Epidermal melanocyte (primary cell): ENCODE data around the gene WDR90.

ENCODE experiments used
- DNase-seq: peaks from one replicate; pipeline ENCODE4 v3.0.0; 2011; ENCODE audit warnings: low spot score; ENCODE audit not compliant: insufficient read length

The WDR90 gene

DNA sequence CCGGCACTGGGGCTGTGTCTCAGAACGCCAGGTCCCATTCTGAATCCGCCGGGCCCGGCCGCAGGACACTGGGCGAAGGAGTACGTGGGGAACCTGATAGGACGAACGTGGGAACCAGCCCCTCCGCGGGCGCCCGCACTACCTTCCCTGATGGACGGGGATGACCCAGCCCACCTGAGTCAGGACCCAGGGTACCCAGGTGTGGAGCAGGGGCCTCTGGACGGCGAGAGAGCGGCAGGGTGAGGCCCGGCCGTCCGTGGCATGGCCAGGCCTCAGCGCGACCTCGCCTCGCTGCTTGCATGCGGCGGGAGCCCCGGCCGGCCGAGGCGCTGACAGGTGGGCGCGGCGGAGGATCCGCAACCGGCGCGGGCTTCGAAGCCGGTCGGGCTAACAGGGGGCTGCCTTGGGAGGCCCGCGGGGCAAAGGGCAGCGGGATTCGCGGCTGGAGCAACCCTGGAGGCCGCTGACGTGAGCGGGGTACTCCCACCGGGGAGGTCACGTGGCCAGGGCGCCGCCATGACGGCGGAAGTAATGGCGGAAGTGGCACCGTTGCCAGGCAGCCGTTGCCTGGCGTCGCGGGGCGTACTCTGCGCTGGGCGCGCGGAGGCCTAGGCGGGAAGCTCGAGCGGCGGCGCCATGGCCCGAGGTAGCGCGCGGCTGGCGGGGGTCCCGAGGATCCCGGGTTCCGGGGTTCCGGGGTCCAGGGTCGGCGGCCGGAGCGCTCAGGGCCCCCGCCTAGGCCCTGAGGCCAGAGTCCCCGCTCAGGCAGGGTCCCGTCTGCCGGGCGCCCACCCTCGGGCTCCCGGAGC lies at the start of gene WDR90:
TSS of gene WDR90 (plus strand) at position 585 of the 809 bp plus-strand sequence. CDS start at position 637, 52 bp downstream.
- peak; percentile 100 for DNase-seq

DNA sequence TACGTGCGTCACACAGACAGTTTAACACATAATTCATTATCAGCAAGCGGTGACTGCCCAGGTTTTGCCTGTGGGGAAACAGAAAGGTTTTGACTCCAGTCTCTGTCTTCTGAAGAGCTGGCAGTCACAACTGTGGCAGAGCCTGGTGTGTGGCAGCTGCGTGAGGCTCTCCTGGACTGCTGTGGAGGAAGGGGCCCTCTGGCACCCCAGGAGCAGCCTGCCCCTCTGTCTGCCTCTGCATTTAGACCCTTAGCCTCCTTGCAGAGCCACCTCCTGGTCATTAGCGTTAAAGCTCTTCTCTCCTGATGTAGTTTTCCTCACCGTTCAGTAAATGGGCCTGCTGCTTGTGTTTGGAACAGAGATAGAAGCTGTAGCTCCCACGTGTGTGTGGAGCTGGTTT lies 48.4 kb upstream of the WDR90 start:
- DNase-seq = no peak

DNA sequence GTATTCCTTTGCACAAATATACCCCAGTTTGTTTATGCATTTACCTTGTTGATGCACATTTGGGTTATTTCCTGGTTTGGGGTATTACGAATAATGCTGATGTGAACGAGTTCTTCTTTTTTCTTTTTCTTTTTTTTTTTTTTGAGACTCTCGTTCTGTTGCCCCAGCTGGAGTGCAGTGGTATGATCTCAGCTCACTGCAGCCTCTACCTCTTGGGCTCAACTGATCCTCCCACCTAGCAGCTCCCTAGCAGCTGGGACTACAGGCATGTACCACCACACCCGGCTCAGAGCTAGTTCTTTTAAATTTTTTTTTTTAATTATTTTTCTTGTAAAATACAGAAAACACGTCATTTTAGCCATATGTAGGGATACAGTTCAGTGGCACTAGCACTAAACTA lies 45.2 kb upstream of the WDR90 start:
- DNase-seq = no peak

DNA sequence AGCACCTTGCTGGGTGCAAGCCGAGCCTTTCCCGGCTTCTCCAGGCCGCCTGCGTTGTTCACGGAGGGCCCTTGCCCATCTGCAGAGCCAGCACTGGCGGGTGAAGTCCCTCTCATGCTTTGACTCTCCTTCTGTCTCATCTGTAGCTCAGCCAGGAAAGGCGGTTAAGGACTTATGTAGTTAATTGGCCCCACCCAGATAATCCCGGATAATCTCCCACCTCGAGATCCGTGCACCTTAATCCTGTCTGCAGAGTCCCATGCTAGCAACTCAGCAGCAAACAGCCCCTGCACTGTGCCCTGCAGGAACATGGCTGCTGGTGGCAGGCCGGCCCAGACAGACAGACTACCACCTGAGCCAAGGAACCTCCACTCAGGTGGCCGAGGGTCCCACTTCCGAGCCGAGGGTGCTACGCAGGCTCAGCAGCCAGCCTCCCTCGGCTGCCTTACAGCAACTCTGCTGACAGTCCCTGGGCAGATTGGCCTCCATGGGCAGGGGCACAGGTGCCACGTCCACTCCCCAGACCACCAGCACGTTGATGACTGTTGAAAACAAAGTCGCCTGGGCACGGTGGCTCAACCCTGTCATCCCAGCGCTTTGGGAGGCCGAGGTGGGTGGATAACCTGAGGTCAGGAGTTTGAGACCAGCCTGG lies 42.4 kb upstream of the WDR90 start:
- DNase-seq = no peak

DNA sequence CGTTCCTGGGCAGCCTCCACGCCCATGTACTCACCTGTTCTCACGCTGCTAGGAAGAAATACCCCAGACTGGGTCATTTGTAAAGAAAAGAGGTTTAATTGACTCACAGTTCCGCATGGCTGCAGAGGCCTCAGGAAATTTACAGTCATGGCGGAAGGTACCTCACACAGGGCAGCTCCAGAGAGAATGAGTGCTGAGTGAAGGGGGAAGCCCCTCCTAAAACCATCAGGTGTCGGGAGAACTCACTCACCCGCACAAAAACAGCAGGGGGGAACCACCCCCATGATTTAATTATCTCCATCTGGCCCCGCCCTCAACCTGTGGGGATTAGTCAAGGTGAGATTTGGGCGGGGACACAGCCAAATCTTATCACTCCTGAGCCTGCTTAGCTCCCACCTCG lies 41.1 kb upstream of the WDR90 start:
- no peak for DNase-seq

DNA sequence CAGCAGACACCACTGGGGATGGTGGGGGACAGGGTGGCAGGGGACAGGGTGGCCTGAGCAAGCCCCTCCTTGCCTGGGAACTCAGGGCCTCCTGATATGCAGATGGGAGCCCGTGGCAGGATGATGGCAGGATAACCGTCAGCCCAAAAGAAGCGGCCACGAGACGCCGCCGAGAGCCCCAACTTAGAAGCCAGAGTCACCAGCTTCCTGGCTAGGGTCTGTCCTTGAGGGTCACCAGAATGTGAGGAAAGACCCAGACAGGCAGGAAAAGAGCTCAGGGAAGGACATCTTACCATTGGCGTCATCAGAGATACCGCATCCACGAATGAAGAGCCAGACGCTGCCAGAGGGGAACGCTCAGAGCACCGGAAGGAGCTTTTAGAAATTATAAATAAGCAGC lies 39.8 kb upstream of the WDR90 start:
- no peak for DNase-seq

DNA sequence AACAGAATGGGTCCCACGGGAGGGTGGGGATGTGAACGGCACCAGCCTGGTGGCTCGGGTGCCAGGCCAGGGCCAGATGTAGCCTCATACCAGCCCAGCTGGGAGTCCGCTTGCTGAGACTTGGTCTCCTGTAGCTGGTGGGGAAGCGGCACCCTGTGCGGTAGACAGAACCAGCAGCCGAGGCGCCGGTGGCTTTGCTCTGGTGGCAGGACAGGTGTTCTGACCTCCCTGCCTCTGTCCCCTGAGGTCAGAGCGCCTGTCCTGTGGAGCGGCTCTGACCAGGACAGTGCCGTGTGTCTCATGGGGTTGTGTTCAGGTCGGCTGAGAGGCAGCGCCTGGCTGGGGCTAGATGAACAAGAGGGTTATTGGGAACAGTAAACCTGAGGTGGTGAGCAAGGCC lies 39.2 kb upstream of the WDR90 start:
- DNase-seq = no peak

DNA sequence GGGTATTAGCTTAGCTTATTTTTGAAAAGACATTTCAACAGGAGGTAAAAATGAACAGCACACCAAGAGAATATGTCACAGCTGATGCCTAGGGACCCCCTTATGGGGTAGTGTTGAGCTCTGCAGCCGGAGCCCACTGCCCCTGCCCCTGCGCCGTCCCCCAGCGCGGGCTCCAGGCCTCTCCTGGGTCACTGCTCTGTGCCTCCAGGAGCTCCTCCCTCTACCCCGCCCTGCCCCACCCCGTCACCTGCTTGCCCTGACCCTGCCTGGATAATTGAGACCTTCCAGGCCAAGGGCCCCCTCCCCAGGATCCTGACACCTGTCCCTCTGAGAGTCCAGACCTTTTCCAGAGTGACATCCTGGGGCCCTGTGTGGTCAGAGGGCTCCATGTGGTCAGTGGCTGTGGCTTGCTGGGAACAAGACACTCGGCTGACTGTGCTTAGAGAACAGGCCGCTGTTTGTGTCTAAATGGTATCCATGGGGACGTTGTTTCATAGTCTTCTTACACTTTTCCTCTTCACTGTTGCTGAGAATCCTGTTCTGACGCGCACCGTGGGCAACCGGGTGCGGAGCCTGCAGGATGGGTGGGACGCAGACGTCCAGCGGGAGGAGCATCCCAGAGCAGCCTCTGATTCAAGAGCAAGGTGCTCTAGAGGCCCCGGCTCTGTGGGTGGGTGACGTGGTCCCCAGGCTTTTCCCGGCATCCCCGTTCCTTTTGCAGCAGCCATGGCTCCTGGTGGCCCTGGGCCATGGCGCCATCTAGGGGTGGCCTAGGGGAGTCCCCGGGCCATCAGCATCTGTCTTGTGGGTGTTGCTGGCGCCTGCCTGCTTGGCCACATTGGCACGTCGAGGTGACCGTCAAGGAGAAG lies 38.4 kb upstream of the WDR90 start:
- no peak for DNase-seq

DNA sequence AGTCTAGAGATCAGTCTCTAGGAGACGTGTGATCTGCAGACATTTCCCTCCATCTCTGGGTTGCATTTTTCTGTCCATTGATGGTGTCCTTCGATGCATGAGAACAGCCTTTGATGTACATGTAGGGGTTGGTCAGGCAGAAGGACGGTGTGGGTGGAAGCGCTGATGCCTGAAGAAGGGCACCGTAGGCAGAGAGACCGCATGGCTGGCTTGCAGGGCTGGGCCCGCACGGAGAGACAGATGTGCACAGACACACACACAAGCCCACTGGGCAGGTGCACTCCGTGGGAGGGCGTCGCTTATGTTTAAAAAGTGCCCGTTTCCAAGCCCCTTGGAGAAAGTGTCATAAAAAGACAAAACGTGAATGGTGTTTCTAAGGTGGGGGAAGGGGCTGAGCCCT lies 34.0 kb upstream of the WDR90 start:
- DNase-seq = no peak

DNA sequence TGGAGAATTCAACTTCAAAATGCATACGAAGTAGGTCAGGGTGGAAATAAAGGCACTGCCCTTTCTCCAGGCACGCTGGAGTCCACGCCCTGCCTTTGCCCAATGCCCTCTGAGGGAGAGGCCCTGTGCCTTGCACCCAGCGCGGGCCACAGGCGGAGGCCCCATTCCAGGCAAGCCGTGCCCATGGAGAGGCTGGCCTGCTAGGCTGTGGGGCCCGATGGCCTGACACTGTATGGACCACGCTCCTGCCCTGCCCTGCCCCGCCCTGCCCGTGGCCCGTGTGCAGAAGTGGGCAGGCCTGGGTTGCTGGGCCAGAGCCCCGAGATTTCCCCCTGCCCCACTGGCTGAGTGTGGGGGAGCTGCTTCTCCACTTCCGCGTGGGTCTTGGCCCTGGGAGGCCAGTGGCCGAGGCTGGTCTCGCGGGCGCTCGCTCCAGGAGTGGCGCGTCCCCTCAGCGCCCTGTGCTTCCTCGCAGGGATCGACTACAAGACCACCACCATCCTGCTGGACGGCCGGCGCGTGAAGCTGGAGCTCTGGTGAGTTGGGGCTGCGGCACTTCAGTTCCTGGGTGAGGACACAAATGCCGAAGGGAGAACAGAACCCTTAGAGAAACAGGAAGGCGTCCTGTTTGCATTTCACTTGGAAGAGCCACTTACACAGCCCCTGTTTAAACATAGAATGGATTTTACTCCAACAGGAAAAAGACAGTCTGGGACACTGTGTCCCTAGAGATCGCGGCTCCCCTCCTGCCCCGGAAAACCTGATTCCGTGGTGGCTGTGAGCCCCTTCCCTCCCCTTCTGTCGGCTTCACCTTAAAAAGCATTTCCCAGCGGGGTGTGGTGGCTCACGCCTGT lies 32.2 kb upstream of the WDR90 start:
- no peak for DNase-seq

DNA sequence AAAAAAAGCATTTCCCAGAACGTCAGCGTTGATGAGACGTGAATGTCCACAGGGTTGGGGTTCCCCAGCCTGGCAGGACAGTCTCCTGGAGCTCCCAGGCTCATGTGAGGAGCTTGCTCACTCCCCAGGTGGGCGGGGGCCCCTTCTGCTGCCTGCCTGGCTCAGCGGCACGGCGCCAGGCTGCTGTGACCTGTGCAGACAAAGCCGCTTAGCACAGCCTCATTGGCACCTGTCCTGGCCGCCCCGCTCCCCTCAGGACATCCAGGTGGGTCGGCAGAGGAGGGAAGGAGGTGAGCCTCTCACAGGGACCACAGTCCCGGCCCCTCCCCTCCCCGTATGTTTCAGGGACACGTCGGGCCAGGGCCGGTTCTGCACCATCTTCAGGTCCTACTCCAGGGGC lies 31.3 kb upstream of the WDR90 start:
- no peak for DNase-seq

DNA sequence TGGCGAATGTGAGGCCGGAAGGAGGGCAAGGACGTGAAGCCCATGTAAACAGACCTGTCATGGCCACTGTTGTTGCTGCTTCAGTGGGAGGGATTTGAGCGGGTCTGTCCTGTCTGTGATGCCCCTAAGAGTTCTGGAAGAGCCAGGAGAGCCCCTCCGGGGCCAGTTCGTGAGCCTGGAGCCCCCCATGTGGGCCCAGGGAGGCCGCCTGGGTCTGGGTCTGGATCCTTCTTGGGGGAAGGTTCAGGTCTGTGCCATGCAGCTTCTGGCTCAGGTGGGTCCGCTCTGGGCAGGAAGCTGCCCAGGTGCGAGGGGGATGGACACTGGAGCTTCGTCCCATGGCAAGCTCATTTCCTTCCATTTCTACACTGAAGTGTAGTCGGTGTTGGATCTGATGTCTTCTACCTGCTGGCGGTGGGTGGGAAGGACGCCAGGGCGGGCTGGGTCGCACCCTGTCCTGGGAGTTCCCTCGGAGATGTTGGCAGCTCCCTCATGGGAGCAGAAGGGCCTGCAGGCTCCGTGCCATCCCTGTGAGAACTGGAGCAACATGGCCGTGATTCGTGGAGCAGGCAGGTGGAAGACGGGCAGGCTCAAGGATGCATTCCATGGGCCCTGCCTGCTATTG lies 29.6 kb upstream of the WDR90 start:
- no peak for DNase-seq

DNA sequence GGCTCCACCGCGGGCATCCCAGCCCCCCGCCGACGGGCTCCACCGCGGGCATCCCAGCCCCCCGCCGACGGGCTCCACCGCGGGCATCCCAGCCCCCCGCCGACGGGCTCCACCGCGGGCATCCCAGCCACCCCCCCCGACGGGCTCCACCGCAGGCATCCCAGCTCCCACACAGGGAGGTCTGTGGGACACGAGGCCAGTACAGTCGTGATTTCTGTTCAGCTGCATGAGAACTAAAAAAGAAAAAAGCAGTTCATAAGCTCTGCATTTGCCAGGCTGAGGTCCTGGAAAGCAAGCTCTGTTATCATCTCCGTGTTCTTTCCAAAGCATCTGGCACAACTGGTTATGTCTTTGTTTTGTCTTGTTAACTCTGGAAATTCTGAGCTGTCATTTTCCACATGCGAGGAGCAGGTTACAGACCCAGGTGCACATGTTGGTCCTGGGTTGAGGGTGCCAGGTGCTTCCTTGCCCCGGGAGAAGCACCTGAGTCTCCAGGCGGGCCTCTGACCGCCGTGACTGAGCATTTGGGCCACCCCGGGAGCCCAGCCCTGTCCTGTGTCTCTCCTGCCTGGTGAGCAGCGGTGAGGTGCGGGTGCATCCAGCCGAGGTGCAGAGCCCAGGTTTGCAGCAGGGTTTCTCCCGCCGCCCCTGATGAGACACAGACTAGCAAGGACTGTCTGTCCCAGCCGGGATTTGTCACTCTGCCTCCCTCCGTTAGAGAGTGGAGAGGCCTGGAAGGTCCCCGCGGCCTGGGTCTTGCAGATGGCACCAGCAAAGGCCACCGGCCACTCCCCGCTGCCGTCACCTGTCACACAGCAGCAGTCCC lies 28.3 kb upstream of the WDR90 start:
- DNase-seq = no peak

DNA sequence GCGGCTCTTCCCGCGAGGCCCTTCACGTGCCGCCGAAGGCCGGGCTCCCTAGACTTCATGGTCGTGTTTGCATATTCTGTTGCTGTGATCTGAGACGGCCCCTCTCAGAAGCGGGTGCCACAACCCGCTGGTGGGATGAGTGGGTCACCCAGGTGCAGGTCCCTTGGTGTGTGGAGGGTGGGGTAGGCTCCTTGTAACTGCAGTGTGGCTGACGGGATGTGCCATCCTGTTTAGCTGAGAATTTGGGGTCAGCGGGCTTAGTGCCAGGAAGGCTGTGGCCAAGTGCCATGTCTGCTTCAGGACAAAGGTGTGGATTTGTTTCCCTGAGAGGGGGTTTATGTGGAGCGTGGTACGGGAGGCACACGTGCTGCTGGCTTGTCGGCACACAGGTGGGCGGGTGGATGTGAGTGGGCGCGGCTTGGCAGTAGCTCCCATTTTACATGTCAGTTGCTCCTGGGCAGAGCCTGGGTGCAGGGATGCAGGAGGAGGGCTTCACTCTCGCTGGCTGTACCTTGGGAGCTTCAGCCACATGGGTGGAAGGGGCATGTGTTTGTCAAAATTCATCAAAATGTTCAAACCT lies 27.5 kb upstream of the WDR90 start:
- no peak for DNase-seq

DNA sequence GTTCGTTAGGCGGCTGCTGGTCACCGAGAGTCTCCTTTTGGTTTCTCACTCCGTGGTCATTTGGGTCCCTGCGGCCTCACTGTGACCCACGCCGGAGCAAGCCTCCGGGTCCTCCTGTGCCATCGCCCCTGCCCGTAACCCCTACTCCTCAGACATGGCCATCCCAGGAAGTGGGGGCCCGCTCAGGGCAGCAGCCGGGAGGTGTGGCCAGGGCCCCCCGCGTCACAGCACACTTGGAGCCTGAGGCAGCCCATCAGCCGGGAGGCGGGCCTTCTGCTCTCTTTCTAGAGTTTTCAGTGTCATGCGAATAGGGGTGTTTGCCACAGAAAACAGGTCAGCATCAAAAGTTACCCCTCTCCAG lies 26.3 kb upstream of the WDR90 start:
- DNase-seq = no peak

DNA sequence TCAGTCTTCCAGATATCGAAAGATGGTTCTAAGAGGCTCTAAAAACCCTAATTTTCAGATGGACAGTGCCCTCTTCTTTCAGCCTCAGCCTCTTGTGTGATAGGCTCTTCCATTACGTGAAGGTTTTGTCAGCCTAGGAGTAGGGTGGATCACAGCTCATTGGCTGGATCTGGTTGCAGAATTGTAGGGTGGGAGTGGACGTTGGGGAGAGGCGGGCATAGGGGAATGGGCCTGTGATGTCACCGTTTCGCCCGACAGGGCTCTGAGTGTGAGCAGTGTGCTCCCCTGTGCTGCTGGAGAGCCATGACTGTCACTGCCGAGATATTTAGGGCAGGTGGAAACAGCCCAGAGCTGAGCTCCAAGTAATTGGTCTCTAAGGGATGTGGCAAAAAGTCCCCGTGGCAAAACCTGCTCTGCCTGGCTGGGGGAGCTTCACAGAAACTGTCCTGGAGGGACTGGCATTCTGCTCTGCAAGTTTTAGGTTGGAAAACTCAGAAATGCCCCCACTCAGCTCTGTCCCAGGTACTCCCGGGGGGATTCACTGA lies 24.6 kb upstream of the WDR90 start:
- no peak for DNase-seq

DNA sequence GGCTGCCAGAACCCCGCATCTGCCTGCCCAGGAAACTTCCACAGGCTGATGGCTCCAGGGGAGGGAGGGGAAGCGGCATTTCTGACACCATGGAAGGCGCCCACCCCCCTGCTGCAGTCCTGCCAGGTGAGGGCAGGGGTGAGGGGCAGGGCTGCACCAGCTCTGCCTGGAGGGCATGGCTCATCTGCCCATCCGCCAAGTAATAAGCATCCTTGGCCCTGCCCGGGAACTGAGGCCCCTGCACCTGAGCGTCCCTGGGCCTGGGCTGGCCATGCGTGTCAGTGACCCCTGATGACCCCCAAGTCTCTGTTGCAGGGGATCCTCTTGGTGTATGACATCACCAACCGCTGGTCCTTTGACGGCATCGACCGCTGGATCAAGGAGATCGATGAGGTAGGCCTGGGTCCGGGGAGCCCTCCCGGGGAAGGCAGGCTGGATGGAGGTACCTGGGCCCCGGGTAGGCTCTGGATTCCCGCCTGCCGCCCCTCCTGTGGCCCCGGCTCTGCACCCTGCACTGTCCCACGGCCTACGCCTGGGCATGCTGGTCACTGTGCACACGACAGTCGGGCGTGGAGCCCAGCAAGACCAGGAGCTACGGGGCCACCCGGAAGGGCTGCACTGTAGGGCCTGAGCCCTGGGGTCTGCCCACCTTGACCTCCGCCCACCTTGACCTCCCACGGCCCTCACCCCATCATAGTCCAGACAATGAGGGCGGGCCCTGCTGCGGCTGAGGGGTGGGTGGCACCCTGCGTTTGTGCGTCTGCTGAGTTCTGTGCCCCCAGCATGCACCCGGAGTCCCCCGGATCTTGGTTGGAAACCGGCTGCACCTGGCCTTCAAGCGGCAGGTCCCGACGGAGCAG lies 23.8 kb upstream of the WDR90 start:
- no peak for DNase-seq
